NCI-H1105 treated with DMSO at 0.1 percent for 48 hours (cell line): Measurements from ENCODE around the gene NR1I3.

Experiments
- DNase-seq: peaks from one replicate; lab custom pipeline; 2025; lab: John Stamatoyannopoulos, UW

The NR1I3 gene

GRCh38 chr1:161218301-161219077, 19.5 kb downstream of the NR1I3 start:
- no peak for DNase-seq

DNA sequence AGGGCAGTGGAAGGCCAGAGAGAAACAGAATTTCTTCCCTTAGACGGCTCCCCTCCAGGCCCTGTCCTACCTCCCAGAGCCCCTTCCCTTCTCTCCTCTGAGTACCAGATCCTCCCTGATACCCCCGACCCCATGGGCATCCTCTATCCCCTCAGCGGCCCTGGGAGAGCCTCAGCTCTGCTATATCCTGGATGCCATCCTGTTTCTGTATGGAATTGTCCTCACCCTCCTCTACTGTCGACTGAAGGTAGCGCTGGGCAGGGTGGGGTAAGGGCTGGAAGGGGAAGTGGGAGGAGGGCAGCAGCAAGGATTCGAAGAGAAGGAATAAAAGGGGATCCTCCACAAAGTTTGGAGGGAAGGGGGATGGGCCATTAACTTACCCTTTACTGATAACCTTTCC, 20.2 kb downstream of the NR1I3 start:
- no peak for DNase-seq

- no peak for DNase-seq
Observed at GRCh38 chr1:161216945-161217712, 20.9 kb downstream of the NR1I3 start.

GRCh38 chr1:161215076-161215475, 22.9 kb downstream of the NR1I3 start, which contains the start of gene FCER1G:
Gene FCER1G (plus strand): TSS chr1:161215295. CDS start chr1:161215322, 27 bp downstream.
- no peak for DNase-seq

DNA sequence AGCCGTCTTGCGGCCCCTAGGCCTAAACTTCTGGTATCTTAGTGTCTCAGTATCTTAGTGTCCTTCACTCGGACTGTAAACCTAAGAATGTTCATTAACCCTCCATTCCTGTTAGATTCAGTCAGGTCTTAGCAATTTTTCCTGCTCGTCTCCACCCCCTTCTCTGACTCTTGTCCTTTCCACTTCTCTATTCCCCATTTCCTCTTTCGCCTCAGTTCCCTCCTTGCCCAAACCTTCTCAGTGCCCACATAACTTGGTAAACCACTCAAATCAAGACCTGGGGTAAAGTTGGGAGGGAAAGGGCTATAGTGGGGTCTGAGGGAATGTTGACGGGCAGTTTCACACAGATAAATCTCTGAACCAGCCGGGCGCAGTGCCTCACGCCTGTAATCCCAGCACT, 23.6 kb downstream of the NR1I3 start:
- DNase-seq: no peak

DNA sequence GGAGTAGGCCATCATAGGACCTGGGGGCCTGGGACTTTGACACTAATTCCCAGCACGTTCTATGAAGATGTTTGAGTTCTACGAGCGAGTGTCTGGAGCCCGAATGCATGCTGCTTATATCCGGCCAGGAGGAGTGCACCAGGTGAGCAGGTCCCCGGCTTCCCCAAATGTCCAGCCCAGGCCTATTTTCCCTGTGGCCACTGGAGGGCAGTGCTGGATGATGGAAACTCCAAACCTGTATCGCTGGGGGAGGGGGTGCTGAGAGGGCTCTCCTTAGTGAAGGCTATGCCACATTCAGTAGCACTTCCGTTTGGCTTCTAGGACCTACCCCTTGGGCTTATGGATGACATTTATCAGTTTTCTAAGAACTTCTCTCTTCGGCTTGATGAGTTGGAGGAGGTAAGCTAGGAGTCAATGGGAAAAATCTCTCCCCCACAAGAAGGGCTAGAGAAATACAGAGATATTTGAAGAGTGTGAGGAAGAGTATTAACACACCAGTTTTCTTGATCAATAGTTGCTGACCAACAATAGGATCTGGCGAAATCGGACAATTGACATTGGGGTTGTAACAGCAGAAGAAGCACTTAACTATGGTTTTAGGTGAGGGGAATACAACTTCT, 28.1 kb downstream of the NR1I3 start:
- DNase-seq: peak; percentile 65

DNA sequence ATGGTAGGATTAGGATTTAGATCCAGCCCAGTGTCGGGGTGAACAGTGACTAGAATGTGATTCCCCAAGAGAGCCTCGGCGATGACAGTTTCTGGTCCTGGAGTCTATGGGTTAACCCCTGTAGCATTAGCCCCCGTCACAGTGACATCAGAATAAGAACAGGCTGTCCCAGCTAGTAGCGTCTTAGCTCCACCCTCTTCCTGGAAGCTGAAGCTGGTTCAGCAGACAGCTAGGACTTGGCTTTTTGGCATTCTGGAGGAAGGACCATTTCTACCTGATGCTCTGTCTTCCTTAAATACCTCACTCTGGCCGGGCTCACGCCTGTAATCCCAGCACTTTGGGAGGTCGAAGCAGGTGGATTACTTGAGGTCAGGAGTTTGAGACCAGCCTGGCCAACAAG, 30.8 kb downstream of the NR1I3 start:
- no peak for DNase-seq

GRCh38 chr1:161206411-161207140, 31.4 kb downstream of the NR1I3 start:
- DNase-seq: no peak

- DNase-seq: peak; percentile 99
Observed at GRCh38 chr1:161201836-161202712, 35.9 kb downstream of the NR1I3 start, which contains the start of gene NDUFS2. Gene NDUFS2 (plus strand): TSS chr1:161202367. CDS start chr1:161202386, 19 bp downstream.

DNA sequence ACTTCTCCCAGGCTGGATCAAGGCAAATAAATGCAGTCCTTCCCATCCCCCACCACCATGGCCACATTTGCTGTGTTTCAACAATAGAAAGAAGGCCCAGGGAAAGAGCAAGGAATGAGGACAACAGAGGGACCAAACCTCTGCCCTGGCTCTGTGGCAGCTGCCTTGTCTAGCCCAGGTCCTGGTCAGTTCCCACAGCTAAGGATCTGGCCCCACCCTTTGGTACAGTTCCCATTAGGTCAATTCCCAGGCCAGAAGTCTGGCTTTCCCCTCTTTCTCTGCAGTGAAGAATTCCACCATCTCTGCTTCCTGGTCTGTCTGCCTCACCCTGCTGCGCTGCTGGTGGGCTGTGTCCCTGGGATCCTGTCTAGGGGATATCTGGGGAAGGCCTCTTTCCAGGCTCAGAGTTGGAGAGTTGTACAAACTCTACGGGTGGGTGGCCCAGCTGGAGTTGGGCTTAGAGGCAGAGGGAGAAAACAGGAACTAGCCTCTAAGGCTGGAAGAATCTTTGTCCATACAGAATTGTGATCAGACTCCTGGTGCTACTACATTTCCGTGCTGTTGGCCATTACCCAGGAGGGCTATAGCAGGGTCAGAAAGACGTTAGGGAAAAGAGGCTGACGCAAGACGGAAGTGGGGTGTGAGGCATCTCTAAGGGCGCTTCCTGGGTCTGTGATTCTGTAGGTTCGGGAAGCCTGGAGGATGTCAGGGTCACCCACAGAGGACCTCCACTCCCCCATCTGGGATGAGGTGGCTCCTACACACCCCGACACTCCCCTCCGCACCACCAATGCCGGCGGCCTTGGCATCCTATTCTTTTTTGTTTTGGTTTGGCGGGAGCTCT, 36.8 kb downstream of the NR1I3 start:
- DNase-seq: no peak

DNA sequence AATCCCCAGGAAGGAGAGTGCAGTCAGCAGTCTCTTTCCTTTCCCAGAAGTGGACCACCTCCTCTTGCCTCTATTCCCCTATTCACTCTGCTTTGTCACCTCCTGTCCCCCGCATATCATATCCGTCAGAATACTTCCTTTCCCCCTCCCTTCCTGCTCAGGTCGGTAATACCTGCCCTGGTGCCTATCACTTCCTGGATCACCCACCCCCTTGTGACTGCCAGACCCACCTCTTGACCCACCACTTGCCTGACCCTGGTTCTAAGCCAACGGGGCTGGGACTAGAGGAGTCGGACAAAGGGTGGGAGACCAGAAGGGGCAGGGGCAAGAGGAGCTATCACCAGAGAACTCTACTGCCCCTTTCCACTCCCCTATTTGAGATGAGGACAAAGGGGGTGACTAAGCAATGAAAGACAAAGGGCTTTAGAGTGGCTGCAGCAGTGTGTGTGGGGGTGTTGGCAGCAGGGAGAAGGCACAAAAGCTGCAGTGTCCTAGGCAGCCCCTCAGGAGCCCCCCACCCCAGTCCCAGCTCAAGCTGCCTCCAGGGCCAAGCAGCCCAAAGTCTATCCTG, 37.5 kb downstream of the NR1I3 start:
- DNase-seq: no peak

DNA sequence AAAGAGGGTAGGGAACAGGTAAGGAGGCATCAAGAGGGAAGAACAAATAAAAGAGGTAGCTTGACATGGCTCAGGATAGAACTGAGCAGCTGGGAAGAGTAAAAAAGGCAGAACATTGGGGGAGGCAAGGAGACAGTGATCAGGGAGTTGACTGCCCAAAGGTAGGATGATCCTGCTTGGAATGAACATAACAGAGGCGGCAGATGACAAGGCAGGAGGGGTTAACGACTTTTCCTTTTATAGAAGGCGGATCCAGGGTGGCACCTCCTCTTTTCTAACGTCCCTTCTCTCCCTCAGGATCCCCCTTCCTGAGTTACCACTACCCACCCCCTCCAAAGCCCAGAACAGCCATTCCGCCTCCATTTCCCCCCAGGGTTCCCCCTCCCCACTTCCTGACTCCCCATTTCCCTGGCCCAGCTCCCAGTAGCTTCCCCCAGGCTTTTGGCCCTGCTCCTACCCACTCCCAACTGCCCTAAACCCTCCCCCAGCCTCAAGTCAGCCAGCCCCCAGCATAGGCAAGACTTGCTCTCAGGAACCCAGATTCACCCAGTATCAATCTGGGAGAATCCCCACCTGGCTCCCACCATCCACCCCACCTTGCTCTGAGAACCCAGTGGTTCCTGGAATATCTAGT, 38.4 kb downstream of the NR1I3 start:
- no peak for DNase-seq

GRCh38 chr1:161198897-161199431, 39.0 kb downstream of the NR1I3 start, which contains the start of gene ADAMTS4:
Gene ADAMTS4 (minus strand): TSS chr1:161199054. CDS start chr1:161198627, 427 bp downstream.
- no peak for DNase-seq

GRCh38 chr1:161198194-161198896, 39.7 kb downstream of the NR1I3 start:
- peak; percentile 24 for DNase-seq

DNA sequence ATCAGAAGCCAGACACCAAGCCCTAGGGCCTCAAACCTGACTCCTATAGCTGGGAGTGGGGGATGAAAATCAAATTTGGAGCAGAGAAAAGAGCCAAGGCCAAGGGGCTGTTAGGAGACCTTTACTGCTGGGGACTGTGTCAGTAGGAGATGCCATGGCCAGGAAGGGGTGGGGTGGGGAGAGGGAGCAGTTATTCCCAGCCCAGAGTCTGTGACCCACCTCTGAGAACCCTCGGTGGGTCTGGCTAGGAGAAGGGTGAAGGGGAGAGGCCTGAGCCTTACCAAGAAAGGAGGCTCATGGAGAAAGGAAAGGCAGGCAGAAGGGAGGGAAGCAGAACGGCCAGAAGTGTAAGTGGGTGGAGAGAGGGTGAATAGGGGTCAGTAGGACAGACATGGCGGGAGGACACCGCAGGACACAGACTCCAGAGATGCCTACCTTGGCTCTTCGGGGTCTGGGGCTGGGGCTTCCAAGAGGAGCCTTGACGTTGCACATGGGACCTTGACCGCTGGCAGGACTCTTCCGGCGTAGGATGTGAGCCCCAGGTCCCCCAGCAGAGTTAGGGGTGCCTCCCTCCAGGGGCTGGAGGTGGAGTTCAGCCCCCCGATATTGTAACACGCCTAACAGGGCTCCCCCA, 40.3 kb downstream of the NR1I3 start:
- no peak for DNase-seq

DNA sequence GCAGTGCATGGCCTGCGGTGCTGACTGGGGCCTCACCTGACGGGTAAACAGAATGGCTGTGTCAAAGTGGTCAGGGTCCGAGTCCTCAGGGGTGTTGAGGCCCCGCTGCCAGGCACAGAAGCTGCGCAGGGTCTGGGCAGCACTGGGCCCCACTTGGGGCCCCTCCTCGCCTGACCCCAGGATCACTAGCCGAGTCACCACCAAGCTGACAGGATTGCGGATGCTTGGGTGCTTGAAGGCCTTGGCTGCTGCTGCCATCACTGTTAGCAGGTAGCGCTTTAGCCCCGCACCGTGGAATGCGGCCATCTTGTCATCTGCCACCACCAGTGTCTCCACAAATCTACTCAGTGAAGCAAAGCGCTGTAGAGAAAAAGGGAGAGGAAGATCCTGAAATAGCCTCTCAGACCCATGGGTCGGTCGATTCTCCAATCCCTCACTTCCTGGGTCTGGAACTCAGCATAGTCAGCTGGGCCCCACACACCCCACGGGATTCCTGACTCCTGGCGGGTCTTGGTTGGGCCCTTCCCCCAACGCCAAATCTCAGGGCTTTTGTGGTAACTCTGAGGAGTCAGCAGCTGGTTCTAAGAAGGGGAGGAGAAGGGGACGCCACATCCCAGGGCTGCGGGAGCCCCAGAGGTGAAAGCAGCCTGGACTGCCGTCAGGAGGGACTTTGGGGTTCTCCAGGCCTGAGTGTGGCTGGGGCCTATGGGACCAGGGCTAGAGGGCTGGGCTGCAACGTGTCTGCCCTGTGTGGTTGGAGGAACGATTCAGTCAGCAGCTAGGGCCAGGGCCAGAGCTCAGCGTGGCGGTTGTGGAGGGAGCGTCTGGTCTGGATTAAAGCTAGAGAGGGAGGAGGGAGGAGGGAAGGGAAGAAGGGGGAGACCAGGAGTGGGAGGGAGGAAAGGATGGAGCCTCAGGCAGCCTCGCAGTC, 41.2 kb downstream of the NR1I3 start:
- DNase-seq: no peak

DNA sequence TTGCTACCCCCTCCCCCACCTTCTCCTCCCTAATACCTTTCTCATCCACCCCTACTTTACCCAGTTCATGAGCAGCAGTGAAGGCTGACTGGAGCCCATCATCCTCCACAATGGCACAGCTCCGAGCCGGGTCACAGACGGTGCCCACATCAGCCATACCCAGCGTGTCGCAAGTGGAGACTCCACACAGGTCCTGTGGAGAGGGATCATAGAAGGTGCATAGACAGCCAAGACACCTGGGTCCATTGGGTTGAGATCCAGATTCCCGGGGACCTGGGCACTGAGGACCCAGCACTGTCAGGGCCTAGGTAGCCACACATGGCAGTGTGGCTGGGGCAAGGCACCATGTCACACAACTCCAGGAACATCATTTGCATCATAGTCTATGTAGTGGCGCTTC, 41.9 kb downstream of the NR1I3 start:
- no peak for DNase-seq
